GM12865 (cell line): ENCODE measurements around the gene RNLS.
"Not testable (repeated sequence)": the region's sequence is repeated elsewhere in the genome, so short reads cannot be mapped to it uniquely, and the experiment has no call there.

ENCODE experiments used
- DNase-seq: peaks from one replicate; pipeline ENCODE4 v3.0.0; 2010; ENCODE audit warnings: low read depth
- H3K4me3 ChIP-seq: 2 replicates; pipeline ENCODE4 v1.5.1; 2011; ENCODE audit warnings: mild to moderate bottlenecking, low read depth, low read length, control low read depth
- TF ChIP-seq, protein P1 (sequence below): IDR thresholded peaks from 2 replicates; pipeline ENCODE4 v1.5.1; 2011; ENCODE audit warnings: low read length, control low read depth, low read depth, inconsistent platforms; ENCODE audit not compliant: insufficient read depth; ENCODE audit errors: missing control alignments

The RNLS gene

DNA sequence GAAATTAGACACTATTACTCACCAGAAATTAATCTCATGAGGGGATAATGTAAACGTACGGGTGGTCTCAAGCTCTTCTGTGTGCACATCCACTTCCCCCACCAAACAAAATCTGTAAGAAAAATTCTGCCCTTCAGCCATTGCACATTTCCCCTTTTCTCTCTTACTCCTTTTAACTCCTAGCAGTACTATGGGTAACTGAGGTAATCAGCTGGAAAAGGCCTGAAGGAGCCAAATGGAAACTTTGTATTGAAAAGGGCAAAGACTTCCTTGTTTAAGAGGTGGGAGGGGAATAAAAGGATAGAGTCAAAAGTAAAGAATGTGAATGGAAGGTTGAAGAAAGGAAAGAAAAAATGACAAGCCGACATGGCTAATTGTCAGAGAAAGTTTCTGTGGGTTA, 273.8 kb downstream of the RNLS start:
- TF ChIP-seq, protein P1, sequence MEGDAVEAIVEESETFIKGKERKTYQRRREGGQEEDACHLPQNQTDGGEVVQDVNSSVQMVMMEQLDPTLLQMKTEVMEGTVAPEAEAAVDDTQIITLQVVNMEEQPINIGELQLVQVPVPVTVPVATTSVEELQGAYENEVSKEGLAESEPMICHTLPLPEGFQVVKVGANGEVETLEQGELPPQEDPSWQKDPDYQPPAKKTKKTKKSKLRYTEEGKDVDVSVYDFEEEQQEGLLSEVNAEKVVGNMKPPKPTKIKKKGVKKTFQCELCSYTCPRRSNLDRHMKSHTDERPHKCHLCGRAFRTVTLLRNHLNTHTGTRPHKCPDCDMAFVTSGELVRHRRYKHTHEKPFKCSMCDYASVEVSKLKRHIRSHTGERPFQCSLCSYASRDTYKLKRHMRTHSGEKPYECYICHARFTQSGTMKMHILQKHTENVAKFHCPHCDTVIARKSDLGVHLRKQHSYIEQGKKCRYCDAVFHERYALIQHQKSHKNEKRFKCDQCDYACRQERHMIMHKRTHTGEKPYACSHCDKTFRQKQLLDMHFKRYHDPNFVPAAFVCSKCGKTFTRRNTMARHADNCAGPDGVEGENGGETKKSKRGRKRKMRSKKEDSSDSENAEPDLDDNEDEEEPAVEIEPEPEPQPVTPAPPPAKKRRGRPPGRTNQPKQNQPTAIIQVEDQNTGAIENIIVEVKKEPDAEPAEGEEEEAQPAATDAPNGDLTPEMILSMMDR, result no peak
- H3K4me3 ChIP-seq, result no peak overlapping the region
- no peak for DNase-seq

DNA sequence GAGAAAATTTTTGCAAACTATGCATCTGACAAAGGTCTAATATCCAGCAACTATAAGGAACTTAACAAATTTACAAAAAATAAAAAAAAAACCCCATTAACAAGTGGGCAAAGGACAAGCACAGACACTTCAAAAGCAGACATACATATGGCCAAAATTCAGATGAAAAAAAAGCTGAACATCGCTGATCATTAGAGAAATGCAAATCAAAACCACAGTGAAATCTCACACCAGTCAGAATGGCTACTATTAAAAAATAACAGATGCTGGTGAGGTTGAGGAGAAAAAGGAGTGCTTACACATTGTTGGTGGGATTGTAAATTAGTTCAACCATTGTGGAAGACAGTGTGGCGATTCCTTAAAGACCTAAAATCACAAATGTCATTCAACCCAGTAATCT, 274.8 kb downstream of the RNLS start:
- not testable (repeated sequence) for DNase-seq, H3K4me3 ChIP-seq

DNA sequence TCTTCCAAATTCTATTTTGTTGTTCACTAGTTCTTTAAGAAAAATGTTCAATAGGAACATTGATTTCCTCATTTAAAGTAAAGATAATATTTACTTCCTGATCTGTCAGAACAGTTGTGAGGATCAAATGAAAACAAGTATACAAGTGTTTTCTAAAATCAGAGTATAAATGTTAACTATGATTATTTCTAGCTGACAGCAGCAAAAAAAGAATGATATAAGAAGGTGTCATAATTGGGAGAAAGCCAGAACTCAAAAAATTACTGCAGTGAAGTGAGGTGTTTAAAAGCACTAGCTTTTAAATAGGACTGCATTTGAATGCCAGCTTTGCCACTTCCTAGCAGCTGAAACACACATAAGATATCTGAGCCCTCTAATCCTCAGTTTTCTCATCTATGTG, 283.3 kb downstream of the RNLS start:
- DNase-seq, result no peak
- no peak overlapping the region for H3K4me3 ChIP-seq
- TF ChIP-seq, protein P1, result no peak

DNA sequence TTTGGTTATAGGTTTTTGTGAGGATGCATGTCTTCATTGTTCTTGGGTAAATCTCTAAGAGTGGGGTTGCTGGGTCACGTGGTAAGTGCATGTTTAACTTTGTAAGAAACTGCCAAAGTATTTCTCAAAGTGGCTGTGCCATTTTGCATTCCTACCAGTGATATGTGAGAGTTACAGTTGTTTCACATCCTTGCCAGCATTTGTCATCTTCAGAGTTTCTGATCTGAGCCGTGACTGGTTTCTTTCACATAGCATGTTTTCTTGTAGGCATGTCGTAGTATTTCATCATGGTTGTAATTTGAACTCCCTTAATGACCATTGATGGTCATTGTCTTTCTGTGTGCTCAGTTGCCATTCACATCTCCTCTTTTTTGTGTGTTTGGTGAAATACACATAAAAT, 286.0 kb downstream of the RNLS start:
- TF ChIP-seq, protein P1, result no peak
- H3K4me3 ChIP-seq, result no peak overlapping the region
- no peak for DNase-seq

DNA sequence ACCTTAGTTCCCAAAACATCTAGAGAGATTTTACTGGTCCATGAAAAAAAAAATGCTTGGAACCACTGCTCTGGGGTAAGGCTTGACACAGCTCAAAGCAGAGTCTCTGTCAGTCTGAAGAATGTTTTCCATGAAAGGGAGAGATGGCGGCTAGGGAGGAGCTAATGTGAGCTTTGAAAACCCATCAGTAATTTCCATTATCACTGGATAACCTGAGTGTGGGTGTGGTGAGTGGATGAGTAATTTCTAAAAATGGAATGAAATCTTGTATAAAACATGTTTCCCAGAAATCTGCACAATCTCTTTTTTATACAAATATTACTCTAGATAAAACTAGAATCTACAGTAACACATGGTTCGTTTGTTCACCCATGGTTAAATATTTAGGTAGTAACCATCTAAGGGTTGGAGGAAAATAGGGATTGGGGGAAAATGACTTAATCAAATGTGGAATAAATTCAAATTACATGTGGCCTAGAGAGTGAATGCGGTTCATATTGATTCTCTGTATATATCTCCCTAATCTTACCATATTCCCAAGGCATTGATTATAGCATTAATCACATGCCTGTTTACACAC, 289.4 kb downstream of the RNLS start:
- TF ChIP-seq, protein P1, result no peak
- no peak for DNase-seq

DNA sequence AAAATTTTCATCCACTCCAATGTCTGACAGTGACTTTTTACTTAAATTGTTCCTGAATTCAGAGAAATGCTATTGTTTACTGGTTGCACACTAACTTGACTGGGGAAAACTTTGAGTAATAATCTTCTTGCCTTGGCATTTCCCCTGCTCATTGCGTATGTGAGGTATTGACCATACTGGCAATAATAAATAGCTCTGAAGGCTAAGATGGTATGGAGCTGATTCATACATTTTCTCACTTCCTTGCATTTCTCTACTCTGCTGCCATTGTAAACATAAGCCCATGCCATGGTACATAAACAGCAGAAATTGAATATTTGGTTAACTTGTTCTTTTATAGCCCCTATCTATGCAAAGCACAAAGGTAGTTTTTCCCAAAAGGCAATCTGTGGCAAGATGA, 290.0 kb downstream of the RNLS start:
- TF ChIP-seq, protein P1, result no peak
- no peak overlapping the region for H3K4me3 ChIP-seq
- peak; percentile 35 for DNase-seq

More for the DNA sequence above, 289.4 kb downstream of the RNLS start:
- no peak overlapping the region for H3K4me3 ChIP-seq

DNA sequence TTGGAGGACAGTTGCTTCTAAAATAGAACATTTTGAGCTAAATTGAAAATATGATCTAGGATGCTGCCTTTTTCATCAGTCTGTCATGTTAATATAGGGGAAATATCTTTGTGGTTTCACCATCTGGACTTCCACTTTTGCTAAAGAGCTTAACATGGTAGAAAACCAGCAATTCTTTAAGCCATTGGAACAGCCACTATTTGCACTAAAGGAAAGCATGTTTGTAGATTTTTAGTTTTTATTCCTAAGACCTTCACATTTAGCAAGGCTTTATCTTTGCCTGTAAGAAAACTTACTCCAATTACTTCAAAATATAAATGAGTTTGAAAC, 291.0 kb downstream of the RNLS start:
- no peak overlapping the region for H3K4me3 ChIP-seq
- DNase-seq, result no peak
- TF ChIP-seq, protein P1, result no peak
